Hematopoietic multipotent progenitor cell treated with erythropoietin and hydrocortisone succinate and interleukin-3 and kit ligand, for 6 days (in vitro differentiated cells): ENCODE data around the gene PMEPA1.
"Not testable (repeated sequence)": the region's sequence is repeated elsewhere in the genome, so short reads cannot be mapped to it uniquely, and the experiment has no call there.

Experiments used
- DNase-seq: peaks from one replicate; pipeline ENCODE4 v3.0.0-alpha.2; 2015

PMEPA1 gene

DNA sequence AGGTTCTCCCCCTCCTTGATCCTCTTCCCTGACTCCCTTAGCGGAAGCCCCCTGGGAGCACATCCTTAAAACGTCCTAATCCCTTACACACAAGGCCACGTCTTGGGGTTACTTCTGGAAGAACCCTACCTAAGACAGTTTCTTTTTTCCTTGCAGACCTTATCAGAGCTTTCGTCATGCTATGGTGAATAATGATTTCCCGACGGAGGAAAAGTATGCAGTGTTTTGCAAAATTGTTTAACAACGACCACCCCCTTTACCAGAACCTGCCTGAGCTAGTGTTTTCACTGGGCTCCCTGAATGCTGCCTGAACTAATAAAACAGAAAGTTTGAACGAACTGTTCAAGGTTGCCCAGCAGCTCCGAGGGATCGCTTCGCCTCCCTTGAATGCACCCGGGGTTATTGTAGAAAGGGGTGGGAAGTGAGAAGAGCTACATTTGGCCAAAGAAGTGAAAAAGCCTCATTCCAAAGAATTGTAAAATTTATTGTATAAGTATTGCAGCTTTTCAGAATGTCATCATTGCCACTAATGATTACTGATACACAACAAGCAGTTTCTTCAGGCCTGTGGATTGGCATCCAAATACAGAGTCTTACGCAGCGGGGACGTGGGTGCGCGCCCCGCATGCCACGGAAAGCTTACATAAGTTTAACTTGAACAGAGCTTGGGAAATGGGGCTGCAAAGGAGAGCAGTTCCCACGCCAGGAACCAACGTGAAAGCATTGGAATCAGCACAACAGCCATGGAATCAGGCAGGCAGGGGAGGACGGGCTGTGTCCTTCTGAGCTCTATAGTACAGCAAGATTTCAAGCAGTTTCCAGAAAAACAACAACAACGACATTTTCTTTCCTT, 61.7 kb downstream of the PMEPA1 start:
- DNase-seq, result no peak

DNA sequence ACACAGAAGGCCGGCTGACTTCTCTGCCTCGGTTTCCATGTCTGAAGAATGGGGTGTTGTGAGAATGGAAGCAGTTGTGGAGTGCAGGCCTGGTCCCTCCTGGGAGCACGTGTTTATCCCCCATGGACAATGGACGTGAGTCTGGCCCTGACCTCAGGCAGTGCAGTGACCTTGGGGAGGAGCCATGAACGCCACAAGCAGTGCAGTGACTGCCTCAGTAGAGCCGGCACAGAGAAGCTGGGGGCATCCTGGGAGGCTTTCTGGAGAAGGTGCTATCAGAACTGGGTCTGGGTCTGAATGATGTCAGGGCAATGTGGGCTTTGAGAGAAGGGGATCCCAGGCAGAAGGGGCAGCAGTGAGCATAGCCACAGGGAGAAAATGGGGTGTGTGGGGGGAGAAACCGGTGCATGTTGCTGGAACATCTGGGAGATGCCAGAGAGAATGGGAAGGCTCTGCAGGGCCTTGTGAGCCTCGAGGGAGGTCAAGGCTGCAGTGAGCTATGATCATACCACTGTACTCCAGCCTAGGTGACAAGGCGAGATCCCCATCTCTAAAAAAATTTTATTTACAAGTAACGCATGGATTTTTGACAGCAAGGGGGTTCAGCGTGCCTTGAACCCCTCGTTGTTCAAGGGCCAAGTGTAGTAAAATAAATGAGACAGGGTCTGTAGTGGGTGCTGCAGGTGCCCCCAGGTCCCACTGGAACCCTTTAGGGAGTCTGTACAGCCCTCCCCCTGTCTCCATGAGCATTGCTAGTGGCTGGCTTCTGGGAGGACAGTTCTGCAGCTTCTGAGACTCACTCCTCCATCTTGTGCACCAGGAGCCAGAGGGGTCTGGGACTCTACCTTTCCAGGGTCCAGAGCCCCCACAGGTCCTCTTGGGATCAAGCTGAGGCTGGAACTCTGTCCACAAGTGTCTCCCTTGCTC, 62.5 kb downstream of the PMEPA1 start:
- DNase-seq, result no peak

- no peak for DNase-seq
These were observed 70.9 kb downstream of the PMEPA1 start for GRCh38 chr20:57638895-57639236.

DNA sequence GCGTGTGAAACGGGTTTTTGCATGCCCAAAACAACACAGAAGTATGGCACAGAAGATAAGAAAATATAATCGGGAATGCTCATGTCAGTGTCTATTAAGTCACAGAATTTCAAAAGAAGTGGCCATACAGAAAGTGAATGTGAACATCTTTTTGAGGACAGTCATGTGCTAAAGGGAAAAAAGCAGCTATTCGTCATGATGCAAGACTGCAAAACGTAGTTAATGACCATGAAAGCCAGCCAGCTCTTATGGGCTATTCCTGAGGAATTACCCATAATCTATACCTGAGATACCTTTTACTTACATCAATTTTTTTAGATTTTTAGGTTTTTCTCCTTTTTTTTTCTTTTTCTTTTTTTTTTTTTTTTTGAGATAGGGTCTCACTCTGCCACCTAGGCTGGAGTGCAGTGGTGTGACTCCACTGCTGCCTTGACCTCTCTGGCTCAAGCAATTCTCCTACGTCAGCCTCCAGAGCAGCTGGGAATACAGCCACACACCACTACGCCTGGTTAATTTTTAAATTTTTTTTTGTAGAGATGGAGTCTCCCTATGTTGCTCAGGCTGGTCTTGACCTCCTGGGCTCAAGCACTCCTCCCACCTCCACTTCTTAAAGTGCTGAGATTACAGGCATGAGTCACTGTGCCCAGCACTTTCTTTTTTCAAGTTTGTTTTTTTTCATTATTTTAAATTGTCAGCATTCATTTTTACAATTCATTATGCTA, 71.5 kb downstream of the PMEPA1 start:
- DNase-seq, result no peak

- DNase-seq, result no peak
These were observed 75.8 kb downstream of the PMEPA1 start for GRCh38 chr20:57633945-57634491.

GRCh38 chr20:57632286-57632685, 77.5 kb downstream of the PMEPA1 start:
- no peak for DNase-seq

DNA sequence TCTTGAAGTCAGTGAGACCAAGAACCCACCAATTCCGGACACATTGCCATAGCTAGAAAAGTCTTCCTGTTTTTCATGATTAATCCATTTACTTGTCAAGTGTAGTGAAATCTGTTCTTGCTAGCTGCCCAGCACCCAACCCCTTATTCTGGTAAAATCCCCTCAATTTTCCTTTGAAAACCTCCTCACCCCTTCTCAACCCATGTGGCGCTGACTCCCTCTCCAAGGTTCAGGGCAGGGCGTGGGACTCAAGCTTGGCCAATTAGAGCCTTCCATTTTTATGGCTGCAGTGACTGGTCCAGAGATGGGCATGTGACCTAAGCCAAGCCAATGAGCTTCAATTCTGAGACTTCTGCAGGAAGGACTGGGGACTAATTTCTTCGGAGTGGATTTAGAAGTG, 79.8 kb downstream of the PMEPA1 start:
- DNase-seq, result peak; percentile 11

DNA sequence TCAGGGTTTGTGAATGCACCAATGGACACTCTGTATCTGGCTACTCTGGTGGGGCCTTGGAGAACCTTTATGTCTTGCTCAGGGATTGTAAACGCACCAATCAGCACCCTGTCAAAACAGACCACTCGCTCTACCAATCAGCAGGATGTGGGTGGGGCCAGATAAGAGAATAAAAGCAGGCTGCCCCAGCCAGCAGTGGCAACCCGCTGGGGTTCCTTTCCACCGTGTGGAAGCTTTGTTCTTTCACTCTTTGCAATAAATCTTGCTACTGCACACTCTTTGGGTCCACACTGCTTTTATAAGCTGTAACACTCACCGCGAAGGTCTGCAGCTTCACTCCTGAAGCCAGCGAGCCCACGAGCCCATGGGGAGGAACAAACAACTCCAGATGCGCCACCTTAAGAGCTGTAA, 80.3 kb downstream of the PMEPA1 start:
- not testable (repeated sequence) for DNase-seq

GRCh38 chr20:57628962-57629308, 80.9 kb downstream of the PMEPA1 start:
- not testable (repeated sequence) for DNase-seq

DNA sequence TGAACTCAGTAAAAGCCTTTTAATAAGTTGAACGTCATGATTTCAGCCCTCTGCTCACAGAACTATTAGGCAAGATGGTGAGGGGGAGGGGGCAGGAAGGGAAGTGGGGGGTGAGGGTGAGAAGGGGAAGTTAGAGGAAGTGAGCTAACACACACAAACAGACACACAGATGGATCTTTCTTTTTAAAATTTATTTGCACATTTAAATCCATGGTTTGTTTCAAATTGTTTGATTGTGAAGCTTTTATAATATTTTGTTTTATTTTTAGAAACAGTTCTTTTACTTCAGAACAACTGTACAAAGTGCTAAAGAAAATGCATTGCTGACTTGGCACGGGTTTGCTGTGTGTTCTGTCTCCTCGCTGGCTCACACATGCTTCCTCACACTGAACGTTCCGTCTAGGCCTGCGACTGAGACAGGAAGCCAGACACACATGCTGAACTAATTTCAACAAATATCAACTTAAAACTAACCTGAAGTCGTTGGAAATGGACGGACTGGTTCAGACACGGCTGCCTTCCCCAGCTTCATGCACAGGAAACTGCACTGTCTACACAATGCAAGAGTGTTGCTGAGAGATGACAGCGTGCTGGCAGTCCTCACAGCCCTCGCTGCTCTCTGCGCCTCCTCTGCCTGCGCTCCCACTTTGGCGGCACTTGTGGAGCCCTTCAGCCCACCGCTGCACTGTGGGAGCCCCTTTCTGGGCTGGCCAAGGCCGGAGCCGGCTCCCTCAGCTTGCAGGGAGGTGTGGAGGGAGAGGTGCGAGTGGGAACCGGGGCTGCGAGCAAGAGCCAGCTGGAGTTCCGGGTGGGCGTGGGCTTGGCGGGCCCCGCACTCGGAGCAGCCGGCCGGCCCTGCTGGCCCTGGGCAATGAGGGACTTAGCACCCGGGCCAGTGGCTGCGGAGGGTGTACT, 81.5 kb downstream of the PMEPA1 start:
- DNase-seq, result peak; percentile 73

GRCh38 chr20:57627339-57627738, 82.5 kb downstream of the PMEPA1 start:
- DNase-seq, result no peak

DNA sequence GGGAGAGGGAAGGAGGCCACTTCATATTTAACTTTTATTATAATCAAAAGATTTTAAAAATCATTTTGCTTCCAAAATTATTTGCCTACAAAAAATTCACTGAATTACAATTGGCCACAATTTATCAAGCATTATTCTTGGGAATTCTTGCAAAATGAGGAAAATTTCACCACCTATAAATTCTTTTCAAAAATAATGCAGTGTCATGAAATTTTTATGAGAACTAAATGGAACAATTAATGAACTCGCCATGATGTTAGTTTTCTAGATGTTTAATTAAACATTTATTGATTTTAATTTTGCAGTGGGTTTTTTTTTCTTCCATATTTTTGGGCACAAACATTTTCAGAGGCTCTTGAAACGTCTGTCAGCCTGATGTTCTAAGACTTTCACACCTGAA, 83.8 kb downstream of the PMEPA1 start:
- DNase-seq, result no peak

GRCh38 chr20:57625181-57625958, 84.4 kb downstream of the PMEPA1 start:
- no peak for DNase-seq

DNA sequence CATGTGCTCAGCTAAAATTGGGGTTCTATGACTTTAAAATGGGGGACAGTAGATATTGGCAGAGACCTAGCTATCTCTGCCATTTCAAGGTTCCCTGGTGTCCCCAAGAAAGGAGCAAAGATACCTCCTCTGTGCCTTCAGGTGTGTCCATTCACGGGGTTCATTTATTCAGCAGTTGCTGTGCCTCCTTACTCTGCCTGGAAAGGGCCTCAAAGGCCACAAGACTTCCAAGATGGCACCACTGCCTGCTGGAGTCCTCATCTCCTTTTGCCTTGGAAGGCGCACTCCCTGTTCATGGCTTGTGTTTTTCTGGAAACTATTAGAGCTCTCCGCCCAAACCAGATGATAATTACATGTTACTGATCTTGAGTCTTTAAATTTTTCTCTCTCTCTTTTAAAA, 85.7 kb downstream of the PMEPA1 start:
- DNase-seq, result no peak

- DNase-seq, result peak; percentile 35
These were observed 87.0 kb downstream of the PMEPA1 start for GRCh38 chr20:57622579-57623381.

- no peak for DNase-seq
These were observed 87.6 kb downstream of the PMEPA1 start for GRCh38 chr20:57622201-57622570.

DNA sequence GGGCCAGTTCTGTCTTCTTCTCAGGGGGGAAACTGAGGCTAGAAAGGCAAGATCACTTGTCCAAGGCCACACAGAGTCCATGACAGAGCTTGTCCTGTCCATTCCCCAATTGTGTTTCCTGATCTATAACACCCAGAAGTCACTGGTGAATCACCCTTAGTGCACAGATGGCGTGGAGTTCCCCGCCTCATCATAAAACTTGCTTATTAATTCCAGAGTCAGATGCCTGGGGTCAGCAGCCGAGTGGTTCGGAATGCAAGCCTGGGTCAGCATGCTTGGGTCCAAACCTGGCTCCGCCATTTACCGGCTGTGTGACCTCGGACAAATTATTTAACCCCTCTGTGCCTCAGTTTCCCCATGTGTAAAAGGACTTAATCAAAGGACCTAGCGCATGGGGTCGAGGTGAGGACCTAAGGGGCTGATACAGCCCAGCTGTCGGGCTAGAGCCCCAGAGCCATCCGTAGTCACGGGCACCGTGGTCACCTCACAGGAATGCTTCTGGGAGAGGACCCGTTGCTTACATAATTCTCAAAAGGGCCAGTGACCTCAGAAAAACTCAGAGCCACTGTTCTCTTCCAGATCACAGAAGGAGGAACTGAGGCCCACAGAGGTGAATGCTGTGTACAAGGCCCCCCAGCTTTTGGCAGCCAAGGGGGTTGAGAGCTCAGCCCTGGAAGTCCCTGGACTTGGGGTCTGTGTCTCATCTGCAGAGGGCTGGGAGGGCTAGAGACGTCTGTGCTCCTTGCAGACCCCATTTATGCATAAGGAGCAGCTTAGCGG, 88.2 kb downstream of the PMEPA1 start:
- no peak for DNase-seq

DNA sequence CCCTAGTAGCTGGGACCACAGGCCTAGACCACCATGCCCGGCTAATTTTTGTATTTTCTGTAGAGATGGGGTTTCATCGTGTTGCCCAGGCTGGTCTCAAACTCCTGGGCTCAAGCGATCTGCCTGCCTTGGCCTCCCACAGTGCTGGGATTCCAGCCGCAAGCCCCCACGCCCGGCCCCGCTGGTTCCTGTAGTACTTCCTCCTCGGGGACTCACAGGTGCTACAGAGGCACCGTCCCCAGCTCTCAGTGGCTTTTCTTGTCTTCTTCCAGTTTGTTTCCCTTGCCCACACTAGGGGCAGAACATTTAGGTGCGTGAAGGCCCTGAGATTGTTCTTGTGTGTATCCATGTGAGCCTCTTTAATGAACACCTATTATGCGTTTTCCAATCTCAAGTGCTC, 88.8 kb downstream of the PMEPA1 start:
- DNase-seq, result no peak

DNA sequence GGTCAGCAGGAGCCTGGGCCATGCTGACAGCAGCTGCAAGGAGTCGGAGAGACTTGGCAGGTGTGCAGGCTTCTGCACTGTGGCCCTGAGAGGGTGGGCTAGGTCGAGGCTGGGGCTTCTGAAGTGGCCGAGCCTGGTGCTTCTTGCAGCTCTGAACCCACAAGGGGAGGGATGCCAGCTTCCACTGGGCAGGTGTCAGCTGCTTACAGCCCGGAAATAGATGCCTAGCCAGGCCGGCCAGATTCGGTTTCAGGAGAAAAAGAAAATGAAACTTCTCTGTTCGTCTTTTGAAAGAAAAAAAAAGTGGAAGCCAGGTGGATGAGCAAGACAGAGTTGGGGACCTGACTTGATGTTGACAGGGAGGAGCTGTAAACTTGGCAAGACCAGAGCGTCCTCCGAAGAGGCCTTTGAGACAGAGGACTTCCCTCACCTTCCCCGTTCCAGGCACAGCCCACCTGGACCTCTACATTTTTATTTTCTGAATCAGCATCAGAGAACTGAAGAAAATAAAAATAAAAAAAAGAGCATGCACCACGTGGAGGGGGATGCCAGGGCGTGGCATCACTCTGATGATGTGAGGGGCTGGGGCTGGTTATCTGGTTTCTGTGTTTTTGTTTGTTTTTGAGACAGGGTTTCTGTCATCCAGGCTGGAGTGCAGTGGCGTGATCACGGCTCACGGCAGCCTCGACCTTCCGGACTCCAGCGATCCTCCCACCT, 89.4 kb downstream of the PMEPA1 start, which contains the start of gene ZBP1:
Gene ZBP1, minus strand, starts transcription at position 153 of the 717 bp plus-strand sequence. Its CDS starts 131 bp downstream, at position 22.
- DNase-seq, result no peak
